ENCODE measurements around the gene RIC3. TPM values are rescaled to one million over a fixed set of nuclear protein-coding genes. Genes with fewer than 3 reads are reported as not detected.

RIC3 gene
- total and polyA plus RNA-seq, 2 of the 8 experiments (the other 6 are each of a cell fraction or from before 2014, with no cell fraction given) = 6.4 to 15.5 TPM

- peaks cover 3% of the 10 kb centered on the region; the same call in 1 of the 2 replicates for H3K79me1 ChIP-seq (ENCODE audit: low read depth, low read length)
- 91% methylated on average over 5 of the region's 6 CpGs; no CpG with 5 or more reads in 1 of the 2 experiments for WGBS, 2 experiments (ENCODE audit: extremely low coverage in 1 of 2, insufficient coverage in 1 of 2, insufficient read length in 1 of 2, insufficient replicate concordance in 2 of 2, low coverage in 1 of 2, low lambda C conversion rate in 2 of 2, missing lambda C conversion rate in 1 of 2)
- no peak overlapping the region for H3K9ac ChIP-seq (replicated peaks in 1 of 4; ENCODE audit: extremely low read depth in 1 of 4, low read depth in 3 of 4, low read length in 3 of 4)
- peaks cover 7 to 27% (median 21%) of the 10 kb centered on the region in 4 experiments; a peak in 7 of 8 replicates for H3K36me3 ChIP-seq (ENCODE audit: control insufficient read depth in 2 of 4, insufficient read depth in 4 of 4, low read length in 3 of 4)
- ChIA-PET POLR2A (ENCODE audit: partially characterized antibody) (interaction anchor here (0.6 to 1.9 kb wide), 4 partner anchors 11 to 151 kb away, joined by 3 to 4 read pairs (median 3); no protein-coding TSS in a partner anchor), CTCF (ENCODE audit: partially characterized antibody) (interaction anchor here (0.6 to 30.2 kb wide), 16 partner anchors 7 to 202 kb away, joined by 3 to 1283 read pairs (median 6); partner anchors contain the start of gene EIF3F)
- no peak overlapping the region for H4K5ac ChIP-seq (ENCODE audit: insufficient read length, low read depth, low read length)
- H2AK5ac ChIP-seq (ENCODE audit: low read depth, low read length) = no peak overlapping the region
- no peaks in the 10 kb centered on the region; the same call in 1 of the 2 replicates for H3K23me2 ChIP-seq (ENCODE audit: low read depth, low read length)
- no peak overlapping the region for H3K4ac ChIP-seq (replicated peaks; ENCODE audit: insufficient read length, low read depth, low read length)
- no peak for FAIRE-seq
- no peak overlapping the region for H3K4me2 ChIP-seq (ENCODE audit: insufficient read depth in 1 of 2, low read depth in 2 of 2, low read length in 2 of 2)
- TF ChIP-seq TEAD4 (IDR thresholded peaks at IDR 0.05; ENCODE audit: low read depth, low read length) = no peak
- TF ChIP-seq BCL11A (IDR thresholded peaks at IDR 0.05; ENCODE audit: low read depth in 2 of 2, low read length in 2 of 2) = no peak
- no peak for TF ChIP-seq GTF2F1 (IDR thresholded peaks at IDR 0.05; ENCODE audit: borderline replicate concordance, low read depth, low read length)
- TF ChIP-seq SIX5 (IDR thresholded peaks at IDR 0.05; ENCODE audit: low read depth, low read length) = no peak
- TF ChIP-seq SRF (IDR thresholded peaks at IDR 0.05; ENCODE audit: low read depth, low read length) = no peak
- no peak for TF ChIP-seq PHF8 (conservative IDR thresholded peaks at IDR 0.05; ENCODE audit: low read depth, low read length)
- no peak for DNase-seq (ENCODE audit: low read depth in 1 of 2, low spot score in 2 of 2)
- H3K23ac ChIP-seq (ENCODE audit: insufficient read length) = no peak overlapping the region
- no peak overlapping the region for H4K8ac ChIP-seq (ENCODE audit: extremely low read depth, insufficient read depth, low read length)
- H2BK15ac ChIP-seq (ENCODE audit: low read length) = no peak overlapping the region
- H3K4me3 ChIP-seq (ENCODE audit: extremely low read depth in 1 of 4, insufficient read depth in 2 of 4, low read depth in 3 of 4, low read length in 4 of 4) = no peak overlapping the region
- H3K14ac ChIP-seq (ENCODE audit: insufficient read length) = no peak overlapping the region
- H2BK20ac ChIP-seq (ENCODE audit: low read length) = no peak overlapping the region
- H2BK5ac ChIP-seq (ENCODE audit: low read depth, low read length) = no peak overlapping the region
- H3K56ac ChIP-seq (replicated peaks; ENCODE audit: insufficient read length, low read depth, low read length) = no peak overlapping the region
- no peak overlapping the region for H2BK120ac ChIP-seq (replicated peaks; ENCODE audit: low read depth, low read length)
- no peaks in the 10 kb centered on the region; a peak in 1 of 7 replicates for H3K27me3 ChIP-seq (replicated peaks in 1 of 4; ENCODE audit: control insufficient read depth in 3 of 4, extremely low read depth in 1 of 4, insufficient read depth in 3 of 4, low read length in 3 of 4)
- no peaks in the 10 kb centered on the region for H3K79me2 ChIP-seq (ENCODE audit: control insufficient read depth in 1 of 2, insufficient read depth in 2 of 2, low read length in 2 of 2)
- H4K20me1 ChIP-seq (replicated peaks in 1 of 2; ENCODE audit: control insufficient read depth in 1 of 2, insufficient read depth in 2 of 2, low read length in 2 of 2) = peaks cover 11 to 14% of the 10 kb centered on the region in 2 experiments
- H3K27ac ChIP-seq (ENCODE audit: low read depth, low read length) = no peak overlapping the region
- H2BK12ac ChIP-seq (ENCODE audit: low read depth, low read length) = no peak overlapping the region
- no peak overlapping the region for H3K18ac ChIP-seq (ENCODE audit: extremely low read depth, low read length)
- no peaks in the 10 kb centered on the region for H3K9me3 ChIP-seq (ENCODE audit: insufficient read depth in 2 of 2, low read depth in 1 of 2, low read length in 1 of 2)
- H4K91ac ChIP-seq (replicated peaks; ENCODE audit: insufficient read length, low read length) = no peak overlapping the region
- H3K4me1 ChIP-seq (replicated peaks in 1 of 4; ENCODE audit: control insufficient read depth in 3 of 4, insufficient read depth in 4 of 4, low read length in 3 of 4) = no peaks in the 10 kb centered on the region
- no peak overlapping the region for H2AFZ ChIP-seq (ENCODE audit: low read length)
Measured at GRCh38 chr11:8096575-8096974, 72.2 kb downstream of the RIC3 start.
